Right renal pelvis (tissue), 4 donors: ENCODE measurements around the gene ATRNL1. TPM values are rescaled to one million over a fixed set of nuclear protein-coding genes. Genes with fewer than 3 reads are reported as not detected.
"Not testable (repeated sequence)": the region's sequence is repeated elsewhere in the genome, so short reads cannot be mapped to it uniquely, and the experiment has no call there.

Experiments
- DNase-seq, 4 donors: peaks; one replicate each; pipeline ENCODE4 v3.0.0-alpha.2; 2013; ENCODE audit warnings: low read depth in 4 of 4, low spot score in 3 of 4, missing footprints in 1 of 4
- polyA plus RNA-seq, 4 donors: library from polyadenylated mRNA; unstranded; fragments of 120-200 nt; gene quantifications; one replicate each; pipeline ENCODE4 v1.2.1, GENCODE V29; 2013; ENCODE audit not compliant: insufficient read length in 4 of 4

ATRNL1 gene
- polyA plus RNA-seq, 4 donors = 21.9 to 31.7 (median 28.9) TPM

GRCh38 chr10:115092258-115092554 lies 959 bp upstream of the ATRNL1 start:
- DNase-seq = no peak

- peak in 2 of 4 donors; percentile 52 to 60 for DNase-seq
These were observed 445 bp upstream of the ATRNL1 start for GRCh38 chr10:115092555-115093285.

- DNase-seq = no peak
These were observed 727 bp downstream of the ATRNL1 start for GRCh38 chr10:115093776-115094408.

GRCh38 chr10:115094416-115095140 lies 1.4 kb downstream of the ATRNL1 start:
- no peak for DNase-seq

- no peak for DNase-seq
These were observed 2.6 kb downstream of the ATRNL1 start for GRCh38 chr10:115095758-115096157.

- DNase-seq = no peak
These were observed 10.5 kb downstream of the ATRNL1 start for GRCh38 chr10:115103700-115104099.

- not testable (repeated sequence) for DNase-seq
These were observed 12.2 kb downstream of the ATRNL1 start for GRCh38 chr10:115105411-115105810.

GRCh38 chr10:115107830-115108229 lies 14.7 kb downstream of the ATRNL1 start:
- no peak for DNase-seq

GRCh38 chr10:115117301-115117700 lies 24.1 kb downstream of the ATRNL1 start:
- DNase-seq = no peak

- DNase-seq = no peak
These were observed 25.2 kb downstream of the ATRNL1 start for GRCh38 chr10:115118346-115118745.

- no peak for DNase-seq
These were observed 32.3 kb downstream of the ATRNL1 start for GRCh38 chr10:115125505-115125904.

- DNase-seq = peak; percentile 7 to 26 (median 22)
These were observed 36.6 kb downstream of the ATRNL1 start for GRCh38 chr10:115129752-115130151.

- no peak for DNase-seq
These were observed 43.5 kb downstream of the ATRNL1 start for GRCh38 chr10:115136616-115137015.

GRCh38 chr10:115141254-115141653 lies 48.1 kb downstream of the ATRNL1 start:
- DNase-seq = no peak

- DNase-seq = no peak
These were observed 64.2 kb downstream of the ATRNL1 start for GRCh38 chr10:115157357-115157756.

- no peak for DNase-seq
These were observed 70.0 kb downstream of the ATRNL1 start for GRCh38 chr10:115163129-115163528.

GRCh38 chr10:115164220-115164619 lies 71.1 kb downstream of the ATRNL1 start:
- no peak for DNase-seq

- DNase-seq = no peak
These were observed 74.6 kb downstream of the ATRNL1 start for GRCh38 chr10:115167751-115168150.

GRCh38 chr10:115171392-115171960 lies 78.3 kb downstream of the ATRNL1 start:
- peak in 1 of 4 donors; percentile 3 for DNase-seq

- DNase-seq = no peak
These were observed 80.8 kb downstream of the ATRNL1 start for GRCh38 chr10:115173915-115174443.

GRCh38 chr10:115207276-115207675 lies 114.1 kb downstream of the ATRNL1 start:
- DNase-seq = not testable (repeated sequence)
